ENCODE measurements around the gene CD48.

Gene CD48

GRCh38 chr1:160711276-160711601 lies 383 bp downstream of the CD48 start:
- H3K79me1 ChIP-seq (ENCODE audit: low read length), result no peaks in the 10 kb centered on the region
- no peak overlapping the region for H3K9ac ChIP-seq (ENCODE audit: low read length)
- no CpG with 5 or more reads among the region's 2 CpGs for WGBS (ENCODE audit: extremely low coverage, insufficient coverage, low lambda C conversion rate)

DNA sequence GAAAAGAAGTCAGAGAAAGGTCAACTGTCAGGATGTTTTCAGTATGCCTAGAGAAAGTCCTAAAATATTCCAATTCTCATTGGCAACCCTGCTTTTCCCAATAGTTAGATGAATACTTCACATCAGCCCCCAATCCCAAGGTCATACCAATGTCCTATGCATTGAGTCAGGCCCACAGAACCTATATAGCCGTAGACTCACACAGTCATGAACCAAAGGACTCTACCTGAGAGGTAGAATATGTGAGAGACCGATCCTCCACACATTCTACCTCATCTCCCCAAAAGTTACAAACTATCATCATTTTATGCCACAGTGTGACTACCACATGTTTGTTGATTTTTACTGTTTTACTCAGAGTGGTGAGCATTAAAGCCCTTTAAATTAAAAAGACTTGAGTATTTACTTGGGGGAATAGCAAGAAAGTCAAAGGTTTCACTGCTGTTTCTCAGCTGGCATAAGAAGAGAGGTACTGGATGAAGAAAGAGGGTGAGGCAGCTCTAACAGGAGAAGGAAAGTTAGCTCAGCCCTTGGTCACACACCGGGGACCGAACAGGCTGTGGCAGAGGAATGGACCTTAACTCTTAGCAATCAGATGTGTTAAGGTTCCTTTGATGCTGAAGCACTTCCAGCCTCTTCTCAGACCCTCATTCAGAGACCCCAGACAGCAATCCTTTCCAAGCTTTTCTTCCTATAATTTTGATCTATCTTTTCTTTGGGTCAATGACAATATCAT lies 937 bp downstream of the CD48 start:
- Histone ChIP-seq H3K18ac (ENCODE audit: low read length) (no peak overlapping the region), H3K4ac (ENCODE audit: low read depth, low read length) (no peak overlapping the region), H2BK5ac (ENCODE audit: low read length) (no peak overlapping the region), H2BK15ac (replicated peaks; ENCODE audit: low read depth) (no peak overlapping the region), H4K5ac (ENCODE audit: low read length) (no peak overlapping the region), H3K36me3 (ENCODE audit: control insufficient read depth, insufficient read depth, low read length) (no peaks in the 10 kb centered on the region), H3K23ac (ENCODE audit: low read length) (no peak overlapping the region), H2BK120ac (ENCODE audit: low read depth, low read length) (no peak overlapping the region), H3K4me2 (ENCODE audit: low read length) (no peak overlapping the region), H4K8ac (ENCODE audit: low read depth, low read length) (no peak overlapping the region), H3K27me3 (ENCODE audit: insufficient read depth, low read length, poor library complexity) (no peaks in the 10 kb centered on the region), H3K56ac (ENCODE audit: low read length) (no peak overlapping the region), H3K27ac (ENCODE audit: low read depth, low read length) (no peak overlapping the region), H2AK5ac (ENCODE audit: low read length) (no peak overlapping the region), H3K4me3 (ENCODE audit: low read length) (no peak overlapping the region), H3K79me2 (ENCODE audit: control insufficient read depth, insufficient read depth, low read length) (no peaks in the 10 kb centered on the region), H3K4me1 (ENCODE audit: control insufficient read depth, low read depth, low read length) (no peaks in the 10 kb centered on the region), H3K79me1 (ENCODE audit: low read length) (no peaks in the 10 kb centered on the region), H3K9ac (ENCODE audit: low read length) (no peak overlapping the region)
- no CpG with 5 or more reads among the region's 4 CpGs for WGBS (ENCODE audit: extremely low coverage, insufficient coverage, low lambda C conversion rate)
- no peak for DNase-seq

More at GRCh38 chr1:160711276-160711601, 383 bp downstream of the CD48 start:
- Histone ChIP-seq H3K23ac (ENCODE audit: low read length) (no peak overlapping the region), H3K4me2 (ENCODE audit: low read length) (no peak overlapping the region), H3K27ac (ENCODE audit: low read depth, low read length) (no peak overlapping the region), H3K4me1 (ENCODE audit: control insufficient read depth, low read depth, low read length) (no peaks in the 10 kb centered on the region), H4K5ac (ENCODE audit: low read length) (no peak overlapping the region), H3K4ac (ENCODE audit: low read depth, low read length) (no peak overlapping the region), H2BK15ac (replicated peaks; ENCODE audit: low read depth) (no peak overlapping the region), H3K56ac (ENCODE audit: low read length) (no peak overlapping the region), H2AK5ac (ENCODE audit: low read length) (no peak overlapping the region), H3K27me3 (ENCODE audit: insufficient read depth, low read length, poor library complexity) (no peaks in the 10 kb centered on the region), H3K36me3 (ENCODE audit: control insufficient read depth, insufficient read depth, low read length) (no peaks in the 10 kb centered on the region), H2BK5ac (ENCODE audit: low read length) (no peak overlapping the region), H3K79me2 (ENCODE audit: control insufficient read depth, insufficient read depth, low read length) (no peaks in the 10 kb centered on the region), H4K8ac (ENCODE audit: low read depth, low read length) (no peak overlapping the region), H3K4me3 (ENCODE audit: low read length) (no peak overlapping the region), H2BK120ac (ENCODE audit: low read depth, low read length) (no peak overlapping the region), H3K18ac (ENCODE audit: low read length) (no peak overlapping the region)
- DNase-seq, result no peak

DNA sequence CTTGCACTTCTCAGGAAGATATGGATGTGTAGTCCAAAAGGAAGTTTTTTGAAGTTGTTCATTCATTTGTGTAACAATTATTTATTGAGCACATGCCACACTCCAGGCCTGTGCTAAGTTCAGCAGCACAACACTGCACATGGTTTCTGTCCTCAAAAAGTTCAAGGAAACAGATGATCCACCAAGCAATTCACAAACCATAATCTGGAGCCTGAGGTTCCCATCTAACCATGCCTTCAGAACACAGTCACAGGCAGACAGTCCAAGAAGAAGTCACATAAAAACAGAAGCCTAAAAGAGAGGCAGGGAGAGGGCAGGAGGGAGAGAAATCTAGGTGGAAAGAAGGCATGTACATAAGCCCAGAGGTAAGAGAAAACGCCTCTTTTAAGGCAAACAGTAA lies 1.9 kb downstream of the CD48 start:
- Histone ChIP-seq H4K8ac (ENCODE audit: low read depth, low read length) (no peak overlapping the region), H3K4me1 (ENCODE audit: control insufficient read depth, low read depth, low read length) (no peaks in the 10 kb centered on the region), H3K18ac (ENCODE audit: low read length) (no peak overlapping the region), H3K4me3 (ENCODE audit: low read length) (no peak overlapping the region), H3K36me3 (ENCODE audit: control insufficient read depth, insufficient read depth, low read length) (no peaks in the 10 kb centered on the region), H3K9ac (ENCODE audit: low read length) (no peak overlapping the region), H4K5ac (ENCODE audit: low read length) (no peak overlapping the region), H2BK15ac (replicated peaks; ENCODE audit: low read depth) (no peak overlapping the region), H3K27me3 (ENCODE audit: insufficient read depth, low read length, poor library complexity) (no peaks in the 10 kb centered on the region), H3K56ac (ENCODE audit: low read length) (no peak overlapping the region), H2BK120ac (ENCODE audit: low read depth, low read length) (no peak overlapping the region), H2BK5ac (ENCODE audit: low read length) (no peak overlapping the region), H3K79me2 (ENCODE audit: control insufficient read depth, insufficient read depth, low read length) (no peaks in the 10 kb centered on the region), H3K79me1 (ENCODE audit: low read length) (no peaks in the 10 kb centered on the region), H3K27ac (ENCODE audit: low read depth, low read length) (no peak overlapping the region), H3K4me2 (ENCODE audit: low read length) (no peak overlapping the region), H2AK5ac (ENCODE audit: low read length) (no peak overlapping the region), H3K23ac (ENCODE audit: low read length) (no peak overlapping the region), H3K4ac (ENCODE audit: low read depth, low read length) (no peak overlapping the region)
- WGBS (ENCODE audit: extremely low coverage, insufficient coverage, low lambda C conversion rate), result no CpG with 5 or more reads among the region's 1 CpG
- no peak for DNase-seq

DNA sequence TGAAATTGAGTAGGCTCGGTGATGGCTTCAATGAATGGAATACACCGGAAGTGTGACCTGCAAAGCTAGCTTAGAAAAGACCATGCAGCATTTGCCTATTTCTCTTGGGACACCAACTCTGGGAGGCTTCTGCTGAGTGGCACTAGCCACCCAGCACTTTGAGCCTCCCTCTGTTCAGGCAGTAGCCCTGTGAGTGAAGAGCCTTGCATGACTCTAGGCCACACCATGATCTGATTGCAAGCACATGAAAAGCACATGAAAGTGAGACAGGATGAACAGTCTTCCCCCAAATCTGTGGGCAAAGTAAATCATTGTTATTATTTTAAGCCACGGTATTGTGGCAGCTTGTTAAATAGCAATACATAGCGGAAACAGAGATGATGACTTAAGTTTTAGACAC lies 2.8 kb downstream of the CD48 start:
- H3K4me3 ChIP-seq (ENCODE audit: low read length), result no peak overlapping the region
- H2AK5ac ChIP-seq (ENCODE audit: low read length), result no peak overlapping the region
- no peaks in the 10 kb centered on the region for H3K79me1 ChIP-seq (ENCODE audit: low read length)
- H3K4ac ChIP-seq (ENCODE audit: low read depth, low read length), result no peak overlapping the region
- no peaks in the 10 kb centered on the region for H3K79me2 ChIP-seq (ENCODE audit: control insufficient read depth, insufficient read depth, low read length)
- H4K5ac ChIP-seq (ENCODE audit: low read length), result no peak overlapping the region
- H2BK120ac ChIP-seq (ENCODE audit: low read depth, low read length), result no peak overlapping the region
- no peak overlapping the region for H2BK5ac ChIP-seq (ENCODE audit: low read length)
- H3K4me1 ChIP-seq (ENCODE audit: control insufficient read depth, low read depth, low read length), result no peaks in the 10 kb centered on the region
- no peak overlapping the region for H3K4me2 ChIP-seq (ENCODE audit: low read length)
- DNase-seq, result no peak
- no peak overlapping the region for H3K56ac ChIP-seq (ENCODE audit: low read length)
- H3K36me3 ChIP-seq (ENCODE audit: control insufficient read depth, insufficient read depth, low read length), result no peaks in the 10 kb centered on the region
- no peak overlapping the region for H3K18ac ChIP-seq (ENCODE audit: low read length)
- H3K27ac ChIP-seq (ENCODE audit: low read depth, low read length), result no peak overlapping the region
- H3K23ac ChIP-seq (ENCODE audit: low read length), result no peak overlapping the region
- no peak overlapping the region for H4K8ac ChIP-seq (ENCODE audit: low read depth, low read length)
- H3K9ac ChIP-seq (ENCODE audit: low read length), result no peak overlapping the region
- no peaks in the 10 kb centered on the region for H3K27me3 ChIP-seq (ENCODE audit: insufficient read depth, low read length, poor library complexity)
- no peak overlapping the region for H2BK15ac ChIP-seq (replicated peaks; ENCODE audit: low read depth)
- no CpG with 5 or more reads among the region's 4 CpGs for WGBS (ENCODE audit: extremely low coverage, insufficient coverage, low lambda C conversion rate)

DNA sequence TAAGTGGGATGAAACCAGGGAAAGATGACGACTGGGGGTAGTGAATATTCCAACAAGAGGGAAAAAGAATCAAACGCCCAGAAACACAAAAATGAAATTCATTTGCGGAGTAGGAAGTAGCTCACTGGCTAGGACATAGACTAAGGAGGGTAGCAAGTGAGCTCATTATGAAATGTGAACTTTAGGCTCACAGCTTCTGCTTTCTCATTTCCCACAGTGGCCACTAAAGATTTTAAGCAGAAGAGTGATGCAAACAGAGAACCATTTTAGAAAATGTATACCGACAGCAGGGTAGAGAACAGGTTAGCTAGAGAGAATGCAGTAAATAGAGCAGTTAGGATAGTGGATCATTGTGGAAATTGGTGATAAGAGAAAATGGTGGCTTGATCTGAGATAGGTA lies 3.5 kb downstream of the CD48 start:
- H3K4me1 ChIP-seq (ENCODE audit: control insufficient read depth, low read depth, low read length), result no peaks in the 10 kb centered on the region
- H4K5ac ChIP-seq (ENCODE audit: low read length), result no peak overlapping the region
- no peak overlapping the region for H2BK5ac ChIP-seq (ENCODE audit: low read length)
- no peaks in the 10 kb centered on the region for H3K36me3 ChIP-seq (ENCODE audit: control insufficient read depth, insufficient read depth, low read length)
- H3K27me3 ChIP-seq (ENCODE audit: insufficient read depth, low read length, poor library complexity), result no peaks in the 10 kb centered on the region
- H3K18ac ChIP-seq (ENCODE audit: low read length), result no peak overlapping the region
- H3K4me3 ChIP-seq (ENCODE audit: low read length), result no peak overlapping the region
- H3K27ac ChIP-seq (ENCODE audit: low read depth, low read length), result no peak overlapping the region
- H4K8ac ChIP-seq (ENCODE audit: low read depth, low read length), result no peak overlapping the region
- H3K9ac ChIP-seq (ENCODE audit: low read length), result no peak overlapping the region
- H3K79me1 ChIP-seq (ENCODE audit: low read length), result no peaks in the 10 kb centered on the region
- H2AK5ac ChIP-seq (ENCODE audit: low read length), result no peak overlapping the region
- no peak overlapping the region for H3K4me2 ChIP-seq (ENCODE audit: low read length)
- no peaks in the 10 kb centered on the region for H3K79me2 ChIP-seq (ENCODE audit: control insufficient read depth, insufficient read depth, low read length)
- WGBS (ENCODE audit: extremely low coverage, insufficient coverage, low lambda C conversion rate), result no CpG with 5 or more reads among the region's 4 CpGs
- H2BK120ac ChIP-seq (ENCODE audit: low read depth, low read length), result no peak overlapping the region
- H2BK15ac ChIP-seq (replicated peaks; ENCODE audit: low read depth), result no peak overlapping the region
- no peak for DNase-seq
- H3K56ac ChIP-seq (ENCODE audit: low read length), result no peak overlapping the region
- H3K4ac ChIP-seq (ENCODE audit: low read depth, low read length), result no peak overlapping the region
- H3K23ac ChIP-seq (ENCODE audit: low read length), result no peak overlapping the region
